ENCODE measurements around the gene TENT5C. TPM values are rescaled to one million over a fixed set of nuclear protein-coding genes. Genes with fewer than 3 reads are reported as not detected.

Gene TENT5C
- total and polyA plus RNA-seq, 8 donors, result 11.6 to 25.8 (median 15.9) TPM

DNA sequence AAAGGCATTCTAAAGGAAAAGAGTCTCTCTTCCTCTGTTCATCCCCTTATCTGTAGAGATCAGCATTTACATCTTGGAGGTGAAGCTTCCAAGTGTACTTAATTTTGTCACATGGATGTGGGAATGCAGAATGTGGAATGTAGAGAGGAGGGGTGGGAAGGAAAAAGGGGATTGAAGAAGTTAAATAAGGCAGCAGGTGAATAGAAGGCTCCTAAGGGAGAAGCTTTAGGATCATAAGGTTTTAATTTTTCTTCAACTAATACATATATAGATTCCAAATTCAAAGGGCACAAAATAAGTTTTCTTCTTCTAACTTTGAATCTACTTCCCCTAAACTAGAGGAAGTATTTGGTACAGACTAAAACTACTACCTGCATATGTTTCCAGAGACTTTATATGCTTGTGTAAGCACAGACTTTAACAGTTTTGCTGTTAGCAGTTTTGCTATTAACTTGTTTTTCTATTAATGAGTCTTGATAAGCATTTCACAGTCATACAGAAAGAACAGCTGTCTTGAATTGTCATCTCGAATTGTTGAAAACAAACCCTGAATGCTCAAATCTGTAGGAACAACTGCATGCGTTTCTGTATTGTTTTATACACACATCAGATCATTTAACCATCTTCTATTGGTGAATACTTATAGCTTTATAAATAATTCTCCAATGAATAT is 12.7 kb downstream of the TENT5C start:
- no peaks in the 10 kb centered on the region for H3K9me3 ChIP-seq
- no peak overlapping the region for H3K4me3 ChIP-seq
- peaks cover 0 to 31% of the 10 kb centered on the region in 2 donors for H3K4me1 ChIP-seq
- no peak overlapping the region for H3K27ac ChIP-seq
- no peak for ATAC-seq
- H3K27me3 ChIP-seq, result no peaks in the 10 kb centered on the region
- peaks cover 0 to 9% of the 10 kb centered on the region in 2 donors for H3K36me3 ChIP-seq
- TF ChIP-seq, protein P1, sequence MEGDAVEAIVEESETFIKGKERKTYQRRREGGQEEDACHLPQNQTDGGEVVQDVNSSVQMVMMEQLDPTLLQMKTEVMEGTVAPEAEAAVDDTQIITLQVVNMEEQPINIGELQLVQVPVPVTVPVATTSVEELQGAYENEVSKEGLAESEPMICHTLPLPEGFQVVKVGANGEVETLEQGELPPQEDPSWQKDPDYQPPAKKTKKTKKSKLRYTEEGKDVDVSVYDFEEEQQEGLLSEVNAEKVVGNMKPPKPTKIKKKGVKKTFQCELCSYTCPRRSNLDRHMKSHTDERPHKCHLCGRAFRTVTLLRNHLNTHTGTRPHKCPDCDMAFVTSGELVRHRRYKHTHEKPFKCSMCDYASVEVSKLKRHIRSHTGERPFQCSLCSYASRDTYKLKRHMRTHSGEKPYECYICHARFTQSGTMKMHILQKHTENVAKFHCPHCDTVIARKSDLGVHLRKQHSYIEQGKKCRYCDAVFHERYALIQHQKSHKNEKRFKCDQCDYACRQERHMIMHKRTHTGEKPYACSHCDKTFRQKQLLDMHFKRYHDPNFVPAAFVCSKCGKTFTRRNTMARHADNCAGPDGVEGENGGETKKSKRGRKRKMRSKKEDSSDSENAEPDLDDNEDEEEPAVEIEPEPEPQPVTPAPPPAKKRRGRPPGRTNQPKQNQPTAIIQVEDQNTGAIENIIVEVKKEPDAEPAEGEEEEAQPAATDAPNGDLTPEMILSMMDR (IDR thresholded peaks at IDR 0.05), result no peak
- intact Hi-C loops (cut with DNase I), result no loop called here
- no peak for DNase-seq

DNA sequence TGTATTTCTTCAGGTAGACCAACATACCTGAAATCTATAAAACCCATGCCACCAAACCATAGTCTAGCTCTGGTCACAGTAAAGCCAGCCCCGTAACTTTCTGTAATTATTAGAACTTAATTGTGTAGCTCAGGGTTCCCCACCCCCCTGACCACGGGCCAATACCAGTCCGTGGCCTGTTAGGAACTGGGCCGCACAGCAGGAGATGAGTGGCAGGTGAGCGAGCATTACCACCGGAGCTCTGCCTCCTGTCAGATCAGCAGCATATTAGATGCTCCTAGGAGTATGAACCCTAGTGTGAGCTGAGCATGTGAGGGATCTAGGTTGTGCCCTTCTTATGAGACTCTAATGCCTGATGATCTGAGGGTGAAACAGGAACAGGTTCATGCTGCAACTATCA is 14.6 kb downstream of the TENT5C start:
- Histone ChIP-seq H3K36me3 (peaks cover 0 to 18% of the 10 kb centered on the region in 2 donors), H3K4me1 (peaks cover 0 to 14% of the 10 kb centered on the region in 2 donors), H3K27ac (no peak overlapping the region), H3K4me3 (no peak overlapping the region), H3K9me3 (no peaks in the 10 kb centered on the region), H3K27me3 (no peaks in the 10 kb centered on the region)
- ATAC-seq (no peak), DNase-seq (no peak)
- intact Hi-C loops (cut with DNase I), result no loop called here
- TF ChIP-seq, protein P1 (IDR thresholded peaks at IDR 0.05), result no peak

DNA sequence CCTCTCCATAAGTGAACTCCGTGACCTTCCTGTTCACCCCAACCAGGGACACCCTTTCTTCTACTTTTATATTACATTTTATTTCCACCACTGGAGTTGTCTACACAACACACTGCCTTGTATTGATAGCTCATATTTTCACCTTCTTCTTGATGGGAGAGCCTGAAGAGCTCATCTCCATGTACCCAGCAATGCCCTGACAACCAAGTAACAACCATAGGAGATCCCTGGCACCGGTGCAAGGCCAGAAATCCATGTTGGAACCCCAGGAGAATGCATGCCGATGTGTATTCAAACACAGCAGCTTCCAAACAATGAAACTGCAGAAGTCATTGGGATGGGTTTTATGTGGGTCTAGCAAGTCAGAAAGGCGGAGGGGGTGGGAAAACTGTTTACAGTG is 15.5 kb downstream of the TENT5C start:
- Histone ChIP-seq H3K4me3 (no peak overlapping the region), H3K4me1 (peaks cover 0 to 8% of the 10 kb centered on the region in 2 donors), H3K36me3 (peaks cover 0 to 18% of the 10 kb centered on the region in 2 donors), H3K27me3 (no peaks in the 10 kb centered on the region), H3K27ac (no peak overlapping the region), H3K9me3 (no peaks in the 10 kb centered on the region)
- DNase-seq (no peak), ATAC-seq (no peak)
- TF ChIP-seq, protein P1 (IDR thresholded peaks at IDR 0.05), result no peak
- intact Hi-C loops (cut with DNase I), result no loop called here

DNA sequence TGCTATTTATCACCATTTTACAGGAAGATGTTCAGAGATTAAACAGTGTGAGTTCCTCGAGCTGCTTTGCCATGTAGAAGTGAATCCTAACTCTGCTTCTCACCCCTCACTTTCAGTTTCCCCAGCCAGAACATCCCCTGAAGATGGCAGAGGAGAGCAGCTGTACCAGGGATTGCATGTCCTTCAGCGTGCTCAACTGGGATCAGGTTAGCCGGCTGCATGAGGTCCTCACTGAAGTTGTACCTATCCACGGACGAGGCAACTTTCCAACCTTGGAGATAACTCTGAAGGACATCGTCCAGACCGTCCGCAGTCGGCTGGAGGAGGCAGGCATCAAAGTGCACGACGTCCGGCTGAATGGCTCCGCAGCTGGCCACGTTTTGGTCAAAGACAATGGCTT is 16.9 kb downstream of the TENT5C start:
- Histone ChIP-seq H3K9me3 (no peaks in the 10 kb centered on the region), H3K27ac (no peak overlapping the region), H3K27me3 (no peaks in the 10 kb centered on the region), H3K4me3 (no peak overlapping the region), H3K4me1 (no peaks in the 10 kb centered on the region), H3K36me3 (peaks cover 0 to 18% of the 10 kb centered on the region in 2 donors)
- ATAC-seq (no peak), DNase-seq (no peak)
- intact Hi-C loops (cut with DNase I), result no loop called here
- TF ChIP-seq, protein P1 (IDR thresholded peaks at IDR 0.05), result no peak

DNA sequence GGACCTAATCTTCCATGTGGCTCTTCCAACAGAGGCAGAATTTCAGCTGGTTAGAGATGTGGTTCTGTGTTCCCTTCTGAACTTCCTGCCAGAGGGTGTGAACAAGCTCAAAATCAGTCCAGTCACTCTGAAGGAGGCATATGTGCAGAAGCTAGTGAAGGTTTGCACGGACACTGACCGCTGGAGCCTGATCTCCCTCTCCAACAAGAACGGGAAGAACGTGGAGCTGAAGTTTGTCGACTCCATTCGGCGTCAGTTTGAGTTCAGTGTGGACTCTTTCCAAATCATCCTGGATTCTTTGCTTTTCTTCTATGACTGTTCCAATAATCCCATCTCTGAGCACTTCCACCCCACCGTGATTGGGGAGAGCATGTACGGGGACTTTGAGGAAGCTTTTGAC is 17.3 kb downstream of the TENT5C start:
- peaks cover 0 to 18% of the 10 kb centered on the region in 2 donors for H3K36me3 ChIP-seq
- intact Hi-C loops (cut with DNase I), result no loop called here
- TF ChIP-seq, protein P1 (IDR thresholded peaks at IDR 0.05), result no peak

More for the DNA sequence above, 17.3 kb downstream of the TENT5C start:
- Histone ChIP-seq H3K4me3 (no peak overlapping the region), H3K27me3 (no peaks in the 10 kb centered on the region), H3K27ac (no peak overlapping the region), H3K4me1 (no peaks in the 10 kb centered on the region), H3K9me3 (no peaks in the 10 kb centered on the region)
- DNase-seq (no peak), ATAC-seq (no peak)
